ENCODE results near the gene DPAGT1.

DPAGT1 gene

DNA sequence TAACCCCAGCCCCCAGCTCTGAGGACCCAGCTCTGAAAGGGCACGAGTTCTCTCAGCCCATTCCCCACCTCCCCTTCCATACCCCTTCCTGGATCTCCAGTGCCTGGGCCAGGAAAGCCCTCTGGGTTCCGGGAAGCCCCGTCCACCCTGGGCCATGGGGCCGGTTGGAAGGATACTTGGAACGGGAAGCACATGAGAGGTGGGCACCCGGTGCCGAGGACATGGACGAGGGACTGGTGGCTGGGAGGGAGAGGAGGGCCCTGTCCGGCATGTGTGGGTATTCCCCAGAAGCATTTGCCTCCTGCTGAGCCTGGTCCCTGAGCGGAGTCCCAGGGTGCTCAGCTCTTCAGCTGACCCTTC, 14.6 kb upstream of the DPAGT1 start:
- peaks cover 0 to 59% of the 10 kb centered on the region in 2 experiments; a peak in 1 of 3 replicates for H3K36me3 ChIP-seq (ENCODE audit: control insufficient read depth in 2 of 2, insufficient read depth in 1 of 2, low read length in 2 of 2)

DNA sequence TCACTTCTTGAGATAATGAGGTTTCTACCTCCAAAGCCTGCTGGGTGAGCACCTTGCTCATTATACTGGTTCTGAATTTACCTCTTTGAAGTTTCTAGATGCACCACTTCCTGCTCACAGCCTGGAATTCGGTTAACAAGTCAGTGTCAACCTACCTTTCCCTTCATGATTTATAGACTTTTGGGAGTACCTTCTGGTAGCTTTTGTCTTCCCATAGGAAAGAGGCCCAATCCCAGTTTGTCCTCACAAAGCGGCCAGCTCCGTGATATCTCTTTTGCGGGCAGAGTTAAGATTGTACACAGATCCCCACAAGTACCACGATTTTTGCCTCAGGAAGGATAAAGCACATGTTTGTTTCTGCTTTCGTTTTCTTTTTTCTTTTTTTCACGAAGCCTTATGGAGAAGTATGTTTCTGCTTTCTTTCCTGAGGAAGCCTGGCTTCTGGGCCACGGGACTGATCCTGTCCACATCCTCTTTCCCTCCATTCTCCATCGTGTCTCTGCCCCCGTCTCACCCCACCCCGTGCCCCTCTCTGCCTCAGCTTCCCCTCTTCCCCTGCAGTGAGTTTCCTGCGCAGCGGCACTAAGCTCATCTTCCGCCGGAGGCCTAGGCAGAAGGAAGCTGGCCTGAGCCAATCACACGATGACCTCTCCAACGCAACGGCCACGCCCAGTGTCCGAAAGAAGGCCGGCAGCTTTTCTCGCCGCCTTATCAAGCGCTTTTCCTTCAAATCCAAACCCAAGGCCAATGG, 14.0 kb upstream of the DPAGT1 start:
- TF ChIP-seq ZNF610 (tag by site-specific recombination; IDR thresholded peaks at IDR 0.05; ENCODE audit: borderline replicate concordance) (no peak), ZNF701 (tag by site-specific recombination; IDR thresholded peaks at IDR 0.05) (no peak), ZNF23 (tag by site-specific recombination; IDR thresholded peaks at IDR 0.05; ENCODE audit: borderline replicate concordance) (no peak), ZNF658 (tag by site-specific recombination; IDR thresholded peaks at IDR 0.05) (no peak)
- TF ChIP-seq, protein P1, sequence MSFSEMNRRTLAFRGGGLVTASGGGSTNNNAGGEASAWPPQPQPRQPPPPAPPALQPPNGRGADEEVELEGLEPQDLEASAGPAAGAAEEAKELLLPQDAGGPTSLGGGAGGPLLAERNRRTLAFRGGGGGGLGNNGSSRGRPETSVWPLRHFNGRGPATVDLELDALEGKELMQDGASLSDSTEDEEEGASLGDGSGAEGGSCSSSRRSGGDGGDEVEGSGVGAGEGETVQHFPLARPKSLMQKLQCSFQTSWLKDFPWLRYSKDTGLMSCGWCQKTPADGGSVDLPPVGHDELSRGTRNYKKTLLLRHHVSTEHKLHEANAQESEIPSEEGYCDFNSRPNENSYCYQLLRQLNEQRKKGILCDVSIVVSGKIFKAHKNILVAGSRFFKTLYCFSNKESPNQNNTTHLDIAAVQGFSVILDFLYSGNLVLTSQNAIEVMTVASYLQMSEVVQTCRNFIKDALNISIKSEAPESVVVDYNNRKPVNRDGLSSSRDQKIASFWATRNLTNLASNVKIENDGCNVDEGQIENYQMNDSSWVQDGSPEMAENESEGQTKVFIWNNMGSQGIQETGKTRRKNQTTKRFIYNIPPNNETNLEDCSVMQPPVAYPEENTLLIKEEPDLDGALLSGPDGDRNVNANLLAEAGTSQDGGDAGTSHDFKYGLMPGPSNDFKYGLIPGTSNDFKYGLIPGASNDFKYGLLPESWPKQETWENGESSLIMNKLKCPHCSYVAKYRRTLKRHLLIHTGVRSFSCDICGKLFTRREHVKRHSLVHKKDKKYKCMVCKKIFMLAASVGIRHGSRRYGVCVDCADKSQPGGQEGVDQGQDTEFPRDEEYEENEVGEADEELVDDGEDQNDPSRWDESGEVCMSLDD (tag by site-specific recombination; IDR thresholded peaks at IDR 0.05): no peak
- TF ChIP-seq, protein P2, sequence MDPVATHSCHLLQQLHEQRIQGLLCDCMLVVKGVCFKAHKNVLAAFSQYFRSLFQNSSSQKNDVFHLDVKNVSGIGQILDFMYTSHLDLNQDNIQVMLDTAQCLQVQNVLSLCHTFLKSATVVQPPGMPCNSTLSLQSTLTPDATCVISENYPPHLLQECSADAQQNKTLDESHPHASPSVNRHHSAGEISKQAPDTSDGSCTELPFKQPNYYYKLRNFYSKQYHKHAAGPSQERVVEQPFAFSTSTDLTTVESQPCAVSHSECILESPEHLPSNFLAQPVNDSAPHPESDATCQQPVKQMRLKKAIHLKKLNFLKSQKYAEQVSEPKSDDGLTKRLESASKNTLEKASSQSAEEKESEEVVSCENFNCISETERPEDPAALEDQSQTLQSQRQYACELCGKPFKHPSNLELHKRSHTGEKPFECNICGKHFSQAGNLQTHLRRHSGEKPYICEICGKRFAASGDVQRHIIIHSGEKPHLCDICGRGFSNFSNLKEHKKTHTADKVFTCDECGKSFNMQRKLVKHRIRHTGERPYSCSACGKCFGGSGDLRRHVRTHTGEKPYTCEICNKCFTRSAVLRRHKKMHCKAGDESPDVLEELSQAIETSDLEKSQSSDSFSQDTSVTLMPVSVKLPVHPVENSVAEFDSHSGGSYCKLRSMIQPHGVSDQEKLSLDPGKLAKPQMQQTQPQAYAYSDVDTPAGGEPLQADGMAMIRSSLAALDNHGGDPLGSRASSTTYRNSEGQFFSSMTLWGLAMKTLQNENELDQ (tag by site-specific recombination; IDR thresholded peaks at IDR 0.05; ENCODE audit: low read depth): no peak
- Histone ChIP-seq H3K4me1 (ENCODE audit: control insufficient read depth, insufficient read depth, low read length) (no peaks in the 10 kb centered on the region), H3K9me3 (ENCODE audit: control insufficient read depth, insufficient read depth, low read depth, low read length) (no peaks in the 10 kb centered on the region), H3K27ac (ENCODE audit: extremely low read depth, low read depth, low read length) (no peak overlapping the region), H3K36me3 (ENCODE audit: control insufficient read depth in 2 of 2, insufficient read depth in 1 of 2, low read length in 2 of 2) (peaks cover 0 to 64% of the 10 kb centered on the region in 2 experiments; a peak in 1 of 3 replicates), H3K4me3 (ENCODE audit: low read depth, low read length) (no peak overlapping the region)
- POLR2A ChIA-PET: interaction anchor here (0.5 to 0.8 kb wide), 2 partner anchors 24 to 30 kb away, joined by 3 to 5 read pairs; no protein-coding TSS in a partner anchor
- CTCF ChIA-PET: interaction anchor here (0.6 kb wide), 2 partner anchors 20 to 38 kb away, joined by 4 read pairs; no protein-coding TSS in a partner anchor

More for the DNA sequence above, 14.6 kb upstream of the DPAGT1 start:
- CTCF ChIA-PET: interaction anchor here (0.6 kb wide), 2 partner anchors 20 to 38 kb away, joined by 4 read pairs; no protein-coding TSS in a partner anchor
- H3K4me1 ChIP-seq (ENCODE audit: control insufficient read depth, insufficient read depth, low read length): no peaks in the 10 kb centered on the region
- POLR2A ChIA-PET: interaction anchor here (0.8 kb wide), 1 partner anchor 25 kb away, joined by 5 read pairs; no protein-coding TSS in a partner anchor
- H3K9me3 ChIP-seq (ENCODE audit: control insufficient read depth, insufficient read depth, low read depth, low read length): no peaks in the 10 kb centered on the region
- no peak overlapping the region for H3K4me3 ChIP-seq (ENCODE audit: low read depth, low read length)
- TF ChIP-seq ZSCAN30 (tag by site-specific recombination; IDR thresholded peaks at IDR 0.05) (no peak), ZNF521 (tag by site-specific recombination; IDR thresholded peaks at IDR 0.05) (no peak), ZNF670 (tag by site-specific recombination; IDR thresholded peaks at IDR 0.05; ENCODE audit: low read depth) (no peak), ZNF366 (tag by site-specific recombination; conservative IDR thresholded peaks at IDR 0.05) (no peak), MEIS1 (CRISPR knock-in tag; IDR thresholded peaks at IDR 0.05; ENCODE audit: borderline replicate concordance) (no peak), ZNF10 (tag by site-specific recombination; IDR thresholded peaks at IDR 0.05) (no peak), ZNF792 (tag by site-specific recombination; IDR thresholded peaks at IDR 0.05) (no peak), ZEB2 (tag by site-specific recombination; IDR thresholded peaks at IDR 0.05) (no peak)
- H3K27ac ChIP-seq (ENCODE audit: extremely low read depth, low read depth, low read length): no peak overlapping the region

DNA sequence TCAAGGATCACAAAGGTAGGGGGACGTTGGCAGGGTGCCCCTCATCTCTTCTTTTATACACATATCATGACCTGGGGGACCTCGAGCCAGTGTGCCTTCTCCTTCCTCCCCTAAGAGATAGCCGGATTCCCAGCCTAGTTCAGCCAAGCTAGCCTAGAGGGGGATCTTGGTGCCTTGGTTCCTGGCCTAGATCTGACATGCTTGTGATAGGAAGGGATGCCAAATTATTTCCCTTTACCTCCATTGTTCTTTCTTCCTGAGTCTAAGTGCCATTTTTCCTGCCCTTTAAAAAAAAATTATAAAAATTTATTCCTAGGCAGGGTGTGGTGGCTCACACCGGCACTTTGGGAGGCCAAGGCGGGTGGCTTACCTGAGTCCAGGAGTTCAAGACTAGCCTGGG, 12.7 kb upstream of the DPAGT1 start:
- no peak overlapping the region for H3K4me3 ChIP-seq (ENCODE audit: low read depth, low read length)
- H3K9me3 ChIP-seq (ENCODE audit: control insufficient read depth, insufficient read depth, low read depth, low read length): no peaks in the 10 kb centered on the region
- POLR2A ChIA-PET: interaction anchor here (0.7 kb wide), 1 partner anchor 302 kb away, joined by 3 read pairs; no protein-coding TSS in a partner anchor
- CTCF ChIA-PET: no interaction called here
- H3K36me3 ChIP-seq (ENCODE audit: control insufficient read depth in 2 of 2, insufficient read depth in 1 of 2, low read length in 2 of 2): peaks cover 0 to 76% of the 10 kb centered on the region in 2 experiments; a peak in 1 of 3 replicates
- no peaks in the 10 kb centered on the region for H3K4me1 ChIP-seq (ENCODE audit: control insufficient read depth, insufficient read depth, low read length)
- no peak for TF ChIP-seq REPIN1 (tag by site-specific recombination; IDR thresholded peaks at IDR 0.05; ENCODE audit: low read depth)
- TF ChIP-seq ZNF544 (tag by site-specific recombination; IDR thresholded peaks at IDR 0.05): no peak
- TF ChIP-seq, protein P3, sequence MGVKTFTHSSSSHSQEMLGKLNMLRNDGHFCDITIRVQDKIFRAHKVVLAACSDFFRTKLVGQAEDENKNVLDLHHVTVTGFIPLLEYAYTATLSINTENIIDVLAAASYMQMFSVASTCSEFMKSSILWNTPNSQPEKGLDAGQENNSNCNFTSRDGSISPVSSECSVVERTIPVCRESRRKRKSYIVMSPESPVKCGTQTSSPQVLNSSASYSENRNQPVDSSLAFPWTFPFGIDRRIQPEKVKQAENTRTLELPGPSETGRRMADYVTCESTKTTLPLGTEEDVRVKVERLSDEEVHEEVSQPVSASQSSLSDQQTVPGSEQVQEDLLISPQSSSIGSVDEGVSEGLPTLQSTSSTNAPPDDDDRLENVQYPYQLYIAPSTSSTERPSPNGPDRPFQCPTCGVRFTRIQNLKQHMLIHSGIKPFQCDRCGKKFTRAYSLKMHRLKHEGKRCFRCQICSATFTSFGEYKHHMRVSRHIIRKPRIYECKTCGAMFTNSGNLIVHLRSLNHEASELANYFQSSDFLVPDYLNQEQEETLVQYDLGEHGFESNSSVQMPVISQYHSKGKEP (tag by site-specific recombination; IDR thresholded peaks at IDR 0.05): no peak
- no peak for TF ChIP-seq ZNF10 (tag by site-specific recombination; IDR thresholded peaks at IDR 0.05)
- TF ChIP-seq ZFP69B (tag by site-specific recombination; IDR thresholded peaks at IDR 0.05): no peak
- TF ChIP-seq ZNF654 (tag by site-specific recombination; IDR thresholded peaks at IDR 0.05; ENCODE audit: low read depth): no peak
- TF ChIP-seq, protein P4, sequence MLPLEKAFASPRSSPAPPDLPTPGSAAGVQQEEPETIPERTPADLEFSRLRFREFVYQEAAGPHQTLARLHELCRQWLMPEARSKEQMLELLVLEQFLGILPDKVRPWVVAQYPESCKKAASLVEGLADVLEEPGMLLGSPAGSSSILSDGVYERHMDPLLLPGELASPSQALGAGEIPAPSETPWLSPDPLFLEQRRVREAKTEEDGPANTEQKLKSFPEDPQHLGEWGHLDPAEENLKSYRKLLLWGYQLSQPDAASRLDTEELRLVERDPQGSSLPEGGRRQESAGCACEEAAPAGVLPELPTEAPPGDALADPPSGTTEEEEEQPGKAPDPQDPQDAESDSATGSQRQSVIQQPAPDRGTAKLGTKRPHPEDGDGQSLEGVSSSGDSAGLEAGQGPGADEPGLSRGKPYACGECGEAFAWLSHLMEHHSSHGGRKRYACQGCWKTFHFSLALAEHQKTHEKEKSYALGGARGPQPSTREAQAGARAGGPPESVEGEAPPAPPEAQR (tag by site-specific recombination; IDR thresholded peaks at IDR 0.05): no peak
- TF ChIP-seq YY1 (tag by site-specific recombination; IDR thresholded peaks at IDR 0.05): no peak
- TF ChIP-seq ZBTB17 (tag by site-specific recombination; IDR thresholded peaks at IDR 0.05): no peak
- TF ChIP-seq SETDB1 (IDR thresholded peaks at IDR 0.05; ENCODE audit: insufficient read length, low read length): no peak
- no peak overlapping the region for H3K27ac ChIP-seq (ENCODE audit: extremely low read depth, low read depth, low read length)
